ENCODE measurements around the gene AMDHD2.
"Not testable (repeated sequence)": the region's sequence is repeated elsewhere in the genome, so short reads cannot be mapped to it uniquely, and the experiment has no call there.

AMDHD2 gene

GRCh38 chr16:2527071-2527783 is 7.1 kb downstream of the AMDHD2 start:
- intact Hi-C loops (cut with DNase I), result loop anchor here (10.0 kb wide), 1 partner anchor 138 kb away; no protein-coding TSS in a partner anchor
- no peak for DNase-seq

- intact Hi-C loops (cut with DNase I), result loop anchor here (10.0 kb wide), 1 partner anchor 137 kb away; no protein-coding TSS in a partner anchor
- DNase-seq, result no peak
Observed at GRCh38 chr16:2527784-2528100, 7.6 kb downstream of the AMDHD2 start.

GRCh38 chr16:2528161-2529060 is 8.2 kb downstream of the AMDHD2 start:
- DNase-seq, result no peak
- intact Hi-C loops (cut with DNase I), result loop anchor here (10.0 kb wide), 1 partner anchor 136 kb away; no protein-coding TSS in a partner anchor

- intact Hi-C loops (cut with DNase I), result loop anchor here (10.0 kb wide), 1 partner anchor 136 kb away; no protein-coding TSS in a partner anchor
Observed at GRCh38 chr16:2529061-2529931, 9.1 kb downstream of the AMDHD2 start.

GRCh38 chr16:2529961-2530628 is 9.9 kb downstream of the AMDHD2 start:
- DNase-seq, result no peak
- intact Hi-C loops (cut with DNase I), result loop anchor here (10.0 kb wide), 2 partner anchors 65 to 135 kb away; no protein-coding TSS in a partner anchor

More at GRCh38 chr16:2529061-2529931, 9.1 kb downstream of the AMDHD2 start:
- no peak for DNase-seq

- no peak for DNase-seq
- intact Hi-C loops (cut with DNase I), result loop anchor here (10.0 kb wide), 1 partner anchor 64 kb away; no protein-coding TSS in a partner anchor
Observed at GRCh38 chr16:2530629-2531318, 10.6 kb downstream of the AMDHD2 start.

- intact Hi-C loops (cut with DNase I), result loop anchor here (10.0 kb wide), 1 partner anchor 63 kb away; no protein-coding TSS in a partner anchor
- DNase-seq, result peak in 3 of 42 donors; percentile 9 to 38 (median 24)
Observed at GRCh38 chr16:2531371-2531695, 11.2 kb downstream of the AMDHD2 start, which contains the start of gene CEMP1. TSS of gene CEMP1 (minus strand) at chr16:2531408. CDS start at chr16:2531073, 335 bp downstream.

GRCh38 chr16:2531696-2532493 is 11.7 kb downstream of the AMDHD2 start:
- peak; percentile 95 to 99 (median 98) for DNase-seq
- intact Hi-C loops (cut with DNase I), result loop anchor here (10.0 kb wide), 1 partner anchor 63 kb away; no protein-coding TSS in a partner anchor

- intact Hi-C loops (cut with DNase I), result loop anchor here (10.0 kb wide), 1 partner anchor 62 kb away; no protein-coding TSS in a partner anchor
- peak; percentile 53 to 90 (median 75) for DNase-seq
Observed at GRCh38 chr16:2532494-2533141, 12.4 kb downstream of the AMDHD2 start.

GRCh38 chr16:2533142-2533755 is 13.1 kb downstream of the AMDHD2 start:
- intact Hi-C loops (cut with DNase I), result loop anchor here (10.0 kb wide), 1 partner anchor 62 kb away; no protein-coding TSS in a partner anchor

GRCh38 chr16:2533912-2534311 is 13.7 kb downstream of the AMDHD2 start:
- intact Hi-C loops (cut with DNase I), result loop anchor here (10.0 kb wide), 1 partner anchor 61 kb away; no protein-coding TSS in a partner anchor
- peak in 1 of 42 donors; percentile 1 for DNase-seq

More at GRCh38 chr16:2533142-2533755, 13.1 kb downstream of the AMDHD2 start:
- peak in 1 of 42 donors; percentile 1 for DNase-seq

GRCh38 chr16:2534335-2534734 is 14.2 kb downstream of the AMDHD2 start:
- intact Hi-C loops (cut with DNase I), result loop anchor here (10.0 kb wide), 1 partner anchor 60 kb away; no protein-coding TSS in a partner anchor
- not testable (repeated sequence) for DNase-seq

GRCh38 chr16:2535625-2536013 is 15.4 kb downstream of the AMDHD2 start:
- intact Hi-C loops (cut with DNase I), result loop anchor here (10.0 kb wide), 1 partner anchor 59 kb away; no protein-coding TSS in a partner anchor
- peak in 3 of 42 donors; percentile 2 to 19 (median 4) for DNase-seq

GRCh38 chr16:2537451-2538379 is 17.5 kb downstream of the AMDHD2 start, which contains the start of gene PDPK1:
TSS of gene PDPK1 (plus strand) at chr16:2538021. CDS start at chr16:2538113, 92 bp downstream.
- DNase-seq, result peak; percentile 87 to 98 (median 96)
- intact Hi-C loops (cut with DNase I), result loop anchor here (10.0 kb wide), 1 partner anchor 57 kb away; no protein-coding TSS in a partner anchor

Measured in head of caudate nucleus (tissue), 42 donors.